H9 (cell line): ENCODE measurements around the gene LRRN4CL. TPM values are rescaled to one million over a fixed set of nuclear protein-coding genes. Genes with fewer than 3 reads are reported as not detected.

Experiments
- DNase-seq: peaks from one replicate; pipeline ENCODE4 v3.0.0-alpha.2; 2017
- H2AFZ ChIP-seq: one replicate; pipeline ENCODE4 v1.6.1; 2013; ENCODE audit warnings: mild to moderate bottlenecking, low read length, control low read depth, moderate library complexity
- H2AK5ac ChIP-seq: 2 replicates; pipeline ENCODE4 v1.6.1; 2013; ENCODE audit warnings: low read length, control low read depth, mixed read lengths; ENCODE audit not compliant: insufficient read length
- H2BK120ac ChIP-seq: one replicate; pipeline ENCODE4 v1.6.1; 2013; ENCODE audit warnings: low read depth, mild to moderate bottlenecking, low read length, control low read depth, inconsistent platforms; ENCODE audit not compliant: poor library complexity, severe bottlenecking
- H2BK12ac ChIP-seq: 2 replicates; pipeline ENCODE4 v1.6.1; 2013; ENCODE audit warnings: low read length, control low read depth, mixed read lengths, low read depth; ENCODE audit not compliant: insufficient read length
- H2BK15ac ChIP-seq: 2 replicates; pipeline ENCODE4 v1.6.1; 2013; ENCODE audit warnings: low read depth, low read length, control low read depth
- H2BK20ac ChIP-seq: one replicate; pipeline ENCODE4 v1.6.1; 2013; ENCODE audit warnings: low read depth, mild to moderate bottlenecking, low read length, control low read depth, inconsistent platforms; ENCODE audit not compliant: poor library complexity, severe bottlenecking
- H2BK5ac ChIP-seq: 2 replicates; pipeline ENCODE4 v1.6.1; 2013; ENCODE audit warnings: low read length, control low read depth, mixed read lengths; ENCODE audit not compliant: insufficient read length
- H3K14ac ChIP-seq: 2 replicates; pipeline ENCODE4 v1.6.1; 2013; ENCODE audit warnings: low read length, control low read depth; ENCODE audit not compliant: insufficient read depth
- H3K18ac ChIP-seq: 2 replicates; pipeline ENCODE4 v1.6.1; 2013; ENCODE audit warnings: low read depth, mild to moderate bottlenecking, mixed read lengths, low read length, control low read depth; ENCODE audit not compliant: insufficient read length
- H3K23ac ChIP-seq: 2 replicates; pipeline ENCODE4 v1.6.1; 2013; ENCODE audit warnings: low read length, control low read depth, mixed read lengths, low read depth; ENCODE audit not compliant: insufficient read length
- H3K23me2 ChIP-seq: 2 replicates; pipeline ENCODE4 v1.6.1; 2013; ENCODE audit warnings: low read depth, mild to moderate bottlenecking, mixed read lengths, low read length, control low read depth; ENCODE audit not compliant: insufficient read length, poor library complexity, severe bottlenecking
- H3K27ac ChIP-seq: 2 replicates; pipeline ENCODE4 v1.5.1; 2013; ENCODE audit warnings: low read length, control low read depth, mixed read lengths, low read depth; ENCODE audit not compliant: insufficient read length
- H3K27me3 ChIP-seq: 2 replicates; pipeline ENCODE4 v1.6.1; 2013; ENCODE audit warnings: low read length, control low read depth, inconsistent platforms; ENCODE audit not compliant: insufficient read depth
- H3K4ac ChIP-seq: 2 replicates; pipeline ENCODE4 v1.6.1; 2013; ENCODE audit warnings: low read depth, mild to moderate bottlenecking, control low read depth, inconsistent platforms, low read length, moderate library complexity
- H3K4me1 ChIP-seq: 2 replicates; pipeline ENCODE4 v1.6.1; 2013; ENCODE audit warnings: low read length, control low read depth, inconsistent platforms; ENCODE audit not compliant: insufficient read depth
- H3K4me2 ChIP-seq: 2 replicates; pipeline ENCODE4 v1.6.1; 2013; ENCODE audit warnings: low read length, control low read depth, mixed read lengths; ENCODE audit not compliant: insufficient read length, insufficient read depth
- H3K56ac ChIP-seq: 2 replicates; pipeline ENCODE4 v1.6.1; 2013; ENCODE audit warnings: low read depth, mild to moderate bottlenecking, mixed read lengths, low read length, control low read depth; ENCODE audit not compliant: insufficient read length
- H3K79me1 ChIP-seq: 2 replicates; pipeline ENCODE4 v1.6.1; 2013; ENCODE audit warnings: low read depth, mild to moderate bottlenecking, moderate library complexity, low read length, control low read depth, inconsistent platforms; ENCODE audit not compliant: insufficient read depth, poor library complexity, severe bottlenecking
- H3K79me2 ChIP-seq: 2 replicates; pipeline ENCODE4 v1.6.1; 2013; ENCODE audit warnings: low read length, control low read depth, inconsistent platforms; ENCODE audit not compliant: insufficient read depth
- H3K9ac ChIP-seq: 2 replicates; pipeline ENCODE4 v1.6.1; 2013; ENCODE audit warnings: low read length, control low read depth, mixed read lengths; ENCODE audit not compliant: insufficient read length; ENCODE audit errors: extremely low read depth
- H3K9me3 ChIP-seq: one replicate; pipeline ENCODE4 v1.6.1; 2013; ENCODE audit warnings: low read depth, low read length, inconsistent platforms; ENCODE audit not compliant: control insufficient read depth
- H3T11ph ChIP-seq: one replicate; pipeline ENCODE4 v1.6.1; 2013; ENCODE audit warnings: mild to moderate bottlenecking, low read length, control low read depth, inconsistent platforms
- H4K20me1 ChIP-seq: one replicate; pipeline ENCODE4 v1.6.1; 2013; ENCODE audit not compliant: control insufficient read depth, insufficient read length, insufficient read depth
- H4K5ac ChIP-seq: 2 replicates; pipeline ENCODE4 v1.6.1; 2013; ENCODE audit warnings: low read depth, mild to moderate bottlenecking, mixed read lengths, low read length, control low read depth; ENCODE audit not compliant: insufficient read length
- H4K8ac ChIP-seq: replicated peaks from 2 replicates; pipeline ENCODE4 v1.6.1; 2013; ENCODE audit warnings: low read length, control low read depth, mixed read lengths, low read depth; ENCODE audit not compliant: insufficient read length
- H4K91ac ChIP-seq: 2 replicates; pipeline ENCODE4 v1.6.1; 2013; ENCODE audit warnings: low read depth, mild to moderate bottlenecking, moderate library complexity, mixed read lengths, low read length, control low read depth; ENCODE audit not compliant: insufficient read length
- H3K27ac Mint-ChIP-seq, 3 experiments: 2 replicates in 2 of 3; 3 replicates in 1 of 3; pipeline ENCODE4 v1.8.0; 2020 to 2021; ENCODE audit warnings: mixed read lengths in 3 of 3, mild to moderate bottlenecking in 1 of 3, moderate library complexity in 1 of 3
- H3K27me3 Mint-ChIP-seq: 2 replicates; pipeline ENCODE4 v1.8.0; 2021; ENCODE audit warnings: low read depth, mild to moderate bottlenecking, moderate library complexity, mixed read lengths
- H3K36me3 Mint-ChIP-seq, 3 experiments: 2 replicates in 2 of 3; 3 replicates in 1 of 3; pipeline ENCODE4 v1.8.0; 2020 to 2021; ENCODE audit warnings: low read depth in 3 of 3, mixed read lengths in 3 of 3; ENCODE audit not compliant: insufficient read depth in 1 of 3
- H3K4me1 Mint-ChIP-seq, 2 experiments: 2 replicates each; pipeline ENCODE4 v1.8.0; 2020; ENCODE audit warnings: mixed read lengths in 2 of 2
- H3K4me3 Mint-ChIP-seq, 2 experiments: 2 replicates in 1 of 2; 3 replicates in 1 of 2; pipeline ENCODE4 v1.8.0; 2020 to 2021; ENCODE audit warnings: mild to moderate bottlenecking in 2 of 2, mixed read lengths in 2 of 2, moderate library complexity in 1 of 2
- H3K9me3 Mint-ChIP-seq, 2 experiments: 2 replicates in 1 of 2; 3 replicates in 1 of 2; pipeline ENCODE4 v1.8.0; 2020; ENCODE audit warnings: mild to moderate bottlenecking in 2 of 2, mixed read lengths in 2 of 2, moderate library complexity in 1 of 2
- CTCF ChIP-seq: fragments of 200-600 bp; sonication (generic); conservative IDR thresholded peaks from 3 replicates; pipeline ENCODE4 v1.8.0; 2021; ENCODE audit warnings: antibody characterized with exemption, mild to moderate bottlenecking
- whole genome bisulfite sequencing: extraction: QIAGEN DNeasy Blood & Tissue Kit; methylation state at CpG from one replicate; pipeline ENCODE4 v1.1.7; 2013; ENCODE audit warnings: missing lambda C conversion rate, low lambda C conversion rate, mixed read lengths; ENCODE audit not compliant: insufficient read length; ENCODE audit errors: extremely low coverage; 5-methylcytosine and 5-hydroxymethylcytosine counted together
- total RNA-seq: library from RNA; stranded (reverse); gene quantifications from 2 replicates; pipeline ENCODE4 v1.2.1, GENCODE V29; 2021

LRRN4CL gene
- total RNA-seq, 1 experiment from 2014 or later: 0.59 TPM

- no CpG with 5 or more reads among the region's 5 CpGs for WGBS
- Histone ChIP-seq H3K23ac (no peak overlapping the region), H4K8ac (no peak overlapping the region), H3K9ac (no peak overlapping the region), H3K4me2 (peak overlapping the region; percentile 99), H3K14ac (no peak overlapping the region), H3K79me2 (no peaks in the 10 kb centered on the region; the same call in 1 of the 2 replicates), H2BK12ac (no peak overlapping the region), H3K56ac (no peak overlapping the region), H4K5ac (no peak overlapping the region), H3K23me2 (peaks cover 28% of the 10 kb centered on the region), H3K9me3 (no peaks in the 10 kb centered on the region), H3K27ac (peak overlapping the region; percentile 92), H3K18ac (no peak overlapping the region), H2AK5ac (peak overlapping the region; percentile 26), H2BK120ac (no peak overlapping the region), H3T11ph (no peak overlapping the region), H4K20me1 (no peaks in the 10 kb centered on the region), H3K4ac (no peak overlapping the region), H2BK20ac (no peak overlapping the region), H2BK5ac (no peak overlapping the region), H2AFZ (no peak overlapping the region), H3K4me1 (peaks cover 2% of the 10 kb centered on the region; the same call in 1 of the 2 replicates), H2BK15ac (no peak overlapping the region), H4K91ac (no peak overlapping the region), H3K79me1 (no peaks in the 10 kb centered on the region), H3K27me3 (no peaks in the 10 kb centered on the region)
- Mint-ChIP-seq H3K4me1 (peaks cover 41 to 45% of the 10 kb centered on the region in 2 experiments), H3K27me3 (no peaks in the 10 kb centered on the region), H3K27ac (peak overlapping the region in 2 of 3 experiments; percentile 96 to 100; a peak in 2 of 7 replicates), H3K4me3 (peak overlapping the region; percentile 84 to 91), H3K9me3 (no peaks in the 10 kb centered on the region; a peak in 1 of 5 replicates), H3K36me3 (peaks cover 23 to 41% (median 29%) of the 10 kb centered on the region in 3 experiments)
- no peak for TF ChIP-seq CTCF
- DNase-seq: no peak
Observed at GRCh38 chr11:62708392-62708791, 19.1 kb upstream of the LRRN4CL start.
